Testis (tissue), 3 donors: ENCODE measurements around the gene MICB. TPM values are rescaled to one million over a fixed set of nuclear protein-coding genes. Genes with fewer than 3 reads are reported as not detected.

Experiments used
- DNase-seq: peaks from one replicate; pipeline ENCODE4 v3.0.0-alpha.2; 2019
- H3K27ac ChIP-seq, 2 donors: fragments of 200-600 bp; sonication (generic); one replicate each; pipeline ENCODE4 v1.5.1; 2019
- H3K27me3 ChIP-seq: fragments of 200-600 bp; sonication (generic); one replicate; pipeline ENCODE4 v1.5.1; 2019
- H3K36me3 ChIP-seq: fragments of 200-600 bp; sonication (generic); one replicate; pipeline ENCODE4 v1.5.1; 2017; ENCODE audit warnings: low read depth; ENCODE audit errors: missing control alignments
- H3K4me1 ChIP-seq: fragments of 200-600 bp; sonication (generic); one replicate; pipeline ENCODE4 v1.5.1; 2019
- H3K4me3 ChIP-seq, 2 donors: fragments of 200-600 bp; sonication (generic); one replicate each; pipeline ENCODE4 v1.5.1; 2017 to 2019
- H3K9me3 ChIP-seq: fragments of 200-600 bp; sonication (generic); one replicate; pipeline ENCODE4 v1.5.1; 2017
- CTCF ChIP-seq, 3 experiments: fragments of 450-650 bp in 2 of 3; fragments of 200-600 bp in 1 of 3; sonication (generic) in 1 of 3; IDR thresholded peaks; one replicate each; pipeline ENCODE4 v1.5.1; 2016 to 2019; ENCODE audit warnings: antibody characterized with exemption in 3 of 3, mild to moderate bottlenecking in 2 of 3, moderate library complexity in 1 of 3
- POLR2A ChIP-seq: fragments of 450-650 bp; IDR thresholded peaks from one replicate; pipeline ENCODE4 v1.6.1; 2017; ENCODE audit warnings: antibody characterized with exemption, mild to moderate bottlenecking, moderate library complexity
- WGBS, 2 donors: methylation state at CpG; one replicate each; pipeline ENCODE4 v1.1.5; 2018; 5-methylcytosine and 5-hydroxymethylcytosine counted together
- intact Hi-C: fragments of 100-400 bp; cut with DNase I; formaldehyde crosslinking; loops from one replicate; pipeline ENCODE4 v1.15.1; 2023; ENCODE audit warnings: low total_unique reads
- polyA plus RNA-seq: library from polyadenylated mRNA; stranded (reverse); fragments of 350-450 nt; fragmentation: Illumina TruSeq; extraction: RNeasy Lipid Tissue Mini Kit (QIAGEN cat#74804); gene quantifications from one replicate; pipeline ENCODE4 v1.2.3, GENCODE V29; 2014; ENCODE audit warnings: low read depth, low replicate concordance; ENCODE audit not compliant: insufficient read depth
- total RNA-seq, 2 donors: library from RNA; depleted of rRNA; stranded (reverse); fragments of >200 nt; gene quantifications; one replicate each; pipeline ENCODE4 v1.2.3, GENCODE V29; 2016

The MICB gene
- total and polyA plus RNA-seq, 3 donors from 2014 or later = 4.1 to 5.4 (median 4.4) TPM

GRCh38 chr6:31460361-31461025 is 37.5 kb upstream of the MICB start:
- WGBS, 2 donors = 88 to 95% methylated on average over 5 of the region's 5 CpGs
- Histone ChIP-seq H3K4me1 (peaks cover 8% of the 10 kb centered on the region), H3K27me3 (no peaks in the 10 kb centered on the region), H3K9me3 (no peaks in the 10 kb centered on the region), H3K27ac (no peak overlapping the region), H3K4me3 (no peak overlapping the region), H3K36me3 (no peaks in the 10 kb centered on the region)
- DNase-seq = no peak
- TF ChIP-seq POLR2A (no peak), CTCF (IDR thresholded peaks at IDR 0.05) (no peak)
- intact Hi-C loops = no loop called here

- Histone ChIP-seq H3K27ac (peak overlapping the region; percentile 31 to 50), H3K4me1 (peaks cover 8% of the 10 kb centered on the region), H3K4me3 (peak overlapping the region; percentile 34 to 46), H3K27me3 (no peaks in the 10 kb centered on the region), H3K9me3 (no peaks in the 10 kb centered on the region), H3K36me3 (no peaks in the 10 kb centered on the region)
- no peak for DNase-seq
- no peak for TF ChIP-seq POLR2A
- no peak for TF ChIP-seq CTCF (IDR thresholded peaks at IDR 0.05)
- intact Hi-C loops = no loop called here
- 40 to 48% methylated on average over 11 of the region's 11 CpGs for WGBS, 2 donors
These were observed 35.6 kb upstream of the MICB start for GRCh38 chr6:31462026-31462963.

- TF ChIP-seq POLR2A (no peak), CTCF (IDR thresholded peaks at IDR 0.05) (no peak)
- H3K27ac ChIP-seq = peak overlapping the region; percentile 31 to 50
- no peaks in the 10 kb centered on the region for H3K9me3 ChIP-seq
These were observed 34.7 kb upstream of the MICB start for GRCh38 chr6:31462964-31463870.

GRCh38 chr6:31464252-31465184 is 33.4 kb upstream of the MICB start:
- peak overlapping the region in 1 of 2 donors; percentile 46 for H3K4me3 ChIP-seq
- no peak for DNase-seq
- H3K36me3 ChIP-seq = no peaks in the 10 kb centered on the region
- H3K9me3 ChIP-seq = no peaks in the 10 kb centered on the region
- TF ChIP-seq CTCF (IDR thresholded peaks at IDR 0.05) (no peak), POLR2A (no peak)
- intact Hi-C loops = no loop called here
- 85 to 89% methylated on average over 7 of the region's 7 CpGs for WGBS, 2 donors
- H3K27ac ChIP-seq = no peak overlapping the region
- H3K4me1 ChIP-seq = peaks cover 8% of the 10 kb centered on the region
- no peaks in the 10 kb centered on the region for H3K27me3 ChIP-seq

More at GRCh38 chr6:31462964-31463870, 34.7 kb upstream of the MICB start:
- intact Hi-C loops = no loop called here
- Histone ChIP-seq H3K4me1 (peaks cover 8% of the 10 kb centered on the region), H3K36me3 (no peaks in the 10 kb centered on the region), H3K27me3 (no peaks in the 10 kb centered on the region), H3K4me3 (peak overlapping the region; percentile 34 to 46)
- WGBS, 2 donors = 16 to 23% methylated on average over 9 to 29 of the region's 29 CpGs
- peak; percentile 95 for DNase-seq
